ENCODE measurements around the gene RAB19.

RAB19 gene, protein sequence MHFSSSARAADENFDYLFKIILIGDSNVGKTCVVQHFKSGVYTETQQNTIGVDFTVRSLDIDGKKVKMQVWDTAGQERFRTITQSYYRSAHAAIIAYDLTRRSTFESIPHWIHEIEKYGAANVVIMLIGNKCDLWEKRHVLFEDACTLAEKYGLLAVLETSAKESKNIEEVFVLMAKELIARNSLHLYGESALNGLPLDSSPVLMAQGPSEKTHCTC

DNA sequence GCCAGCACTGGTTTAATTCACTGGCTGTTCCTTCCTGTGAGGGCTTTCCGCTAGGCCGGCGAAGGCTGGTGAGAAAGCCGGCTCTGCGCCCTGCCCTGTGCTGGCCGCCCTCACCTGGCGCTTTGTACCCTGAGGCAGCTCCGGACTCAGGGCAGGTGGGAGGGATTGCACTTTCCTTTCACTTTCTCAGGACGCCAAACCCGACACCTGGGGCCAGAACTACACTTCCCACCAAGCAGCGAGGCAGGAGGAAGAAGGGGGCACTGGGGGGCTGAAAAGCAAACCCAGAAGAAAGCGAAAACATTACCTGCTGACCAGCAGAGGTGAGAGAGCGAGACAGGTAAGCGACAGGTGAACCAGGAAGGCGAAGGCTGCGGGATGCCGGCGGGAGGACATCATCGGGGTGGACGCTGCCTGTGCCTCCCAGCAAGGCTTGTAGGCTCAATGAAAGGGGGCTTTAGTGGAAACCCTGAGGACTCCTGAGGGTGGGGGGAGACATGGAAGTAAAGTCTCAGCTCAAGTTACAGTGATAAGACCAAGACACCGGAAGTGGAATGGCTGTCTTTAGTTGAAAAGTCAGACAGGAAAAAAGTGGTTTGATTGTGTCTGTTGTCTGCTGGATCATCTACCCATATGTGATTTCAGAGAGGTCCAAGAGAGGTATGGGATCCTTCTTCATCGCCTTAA lies at the start of gene RAB19:
Gene RAB19, plus strand, starts transcription at position 181 of the 687 bp plus-strand sequence. CDS start 3,589 bp downstream, outside the sequence.
- H3K27ac ChIP-seq: peak within 1 kb of the TSS; percentile 73
- TF ChIP-seq ZFX (IDR thresholded peaks at IDR 0.05): no peak
- TF ChIP-seq, protein P1, sequence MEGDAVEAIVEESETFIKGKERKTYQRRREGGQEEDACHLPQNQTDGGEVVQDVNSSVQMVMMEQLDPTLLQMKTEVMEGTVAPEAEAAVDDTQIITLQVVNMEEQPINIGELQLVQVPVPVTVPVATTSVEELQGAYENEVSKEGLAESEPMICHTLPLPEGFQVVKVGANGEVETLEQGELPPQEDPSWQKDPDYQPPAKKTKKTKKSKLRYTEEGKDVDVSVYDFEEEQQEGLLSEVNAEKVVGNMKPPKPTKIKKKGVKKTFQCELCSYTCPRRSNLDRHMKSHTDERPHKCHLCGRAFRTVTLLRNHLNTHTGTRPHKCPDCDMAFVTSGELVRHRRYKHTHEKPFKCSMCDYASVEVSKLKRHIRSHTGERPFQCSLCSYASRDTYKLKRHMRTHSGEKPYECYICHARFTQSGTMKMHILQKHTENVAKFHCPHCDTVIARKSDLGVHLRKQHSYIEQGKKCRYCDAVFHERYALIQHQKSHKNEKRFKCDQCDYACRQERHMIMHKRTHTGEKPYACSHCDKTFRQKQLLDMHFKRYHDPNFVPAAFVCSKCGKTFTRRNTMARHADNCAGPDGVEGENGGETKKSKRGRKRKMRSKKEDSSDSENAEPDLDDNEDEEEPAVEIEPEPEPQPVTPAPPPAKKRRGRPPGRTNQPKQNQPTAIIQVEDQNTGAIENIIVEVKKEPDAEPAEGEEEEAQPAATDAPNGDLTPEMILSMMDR (conservative IDR thresholded peaks at IDR 0.05): no peak

DNA sequence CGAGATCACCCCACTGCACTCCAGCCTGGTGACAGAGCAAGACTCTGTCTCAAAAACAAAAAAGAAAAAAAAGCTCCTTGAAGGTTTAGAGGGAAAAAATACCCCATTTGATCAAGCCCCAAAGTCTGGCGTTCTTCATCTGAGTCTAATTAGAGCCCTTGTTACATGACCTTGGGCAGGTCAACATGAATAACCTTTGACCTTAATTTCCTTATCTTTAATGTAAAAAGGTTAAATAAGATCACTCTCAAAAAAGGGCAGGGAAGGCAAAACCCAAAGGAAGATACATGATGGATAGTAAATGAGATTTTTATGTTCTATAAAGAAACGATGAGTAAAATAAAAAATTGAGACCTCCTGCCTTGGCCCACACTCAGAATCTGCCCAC lies 45.8 kb upstream of the RAB19 start:
- no peak overlapping the region for H3K27ac ChIP-seq
- TF ChIP-seq, protein P1 (conservative IDR thresholded peaks at IDR 0.05): no peak
- TF ChIP-seq ZFX (IDR thresholded peaks at IDR 0.05): no peak

DNA sequence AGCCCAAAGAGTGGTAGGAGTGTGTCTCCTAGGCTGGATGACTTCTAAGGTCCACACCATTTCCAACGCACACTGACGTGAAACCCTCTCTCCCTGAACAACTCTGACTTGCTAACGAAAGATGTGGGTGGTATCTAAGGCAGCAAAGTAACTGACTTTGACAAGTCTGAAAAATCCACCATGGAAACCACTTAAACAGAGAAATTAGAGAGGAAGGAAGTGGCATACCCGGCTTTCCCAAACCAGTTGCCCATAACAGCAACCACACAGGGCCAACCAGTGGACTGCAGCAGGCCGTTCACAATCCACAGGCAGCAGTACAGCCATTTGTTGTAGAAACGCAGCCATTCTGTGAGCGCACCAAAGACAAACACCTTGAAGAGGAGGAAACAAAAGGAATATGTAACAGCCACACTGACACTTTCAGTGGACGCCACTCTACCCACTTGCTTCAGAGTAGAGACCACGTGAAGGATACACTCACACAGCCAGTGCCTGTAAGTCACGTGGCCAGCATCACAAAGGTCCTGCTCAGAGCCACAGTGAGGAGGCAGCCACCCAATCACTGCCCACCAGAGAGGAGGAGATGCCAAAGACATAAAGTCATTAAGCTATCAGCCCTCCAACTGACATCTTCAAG lies 45.3 kb upstream of the RAB19 start:
- H3K27ac ChIP-seq: no peak overlapping the region
- TF ChIP-seq ZFX (IDR thresholded peaks at IDR 0.05): no peak
- TF ChIP-seq, protein P1 (conservative IDR thresholded peaks at IDR 0.05): no peak

DNA sequence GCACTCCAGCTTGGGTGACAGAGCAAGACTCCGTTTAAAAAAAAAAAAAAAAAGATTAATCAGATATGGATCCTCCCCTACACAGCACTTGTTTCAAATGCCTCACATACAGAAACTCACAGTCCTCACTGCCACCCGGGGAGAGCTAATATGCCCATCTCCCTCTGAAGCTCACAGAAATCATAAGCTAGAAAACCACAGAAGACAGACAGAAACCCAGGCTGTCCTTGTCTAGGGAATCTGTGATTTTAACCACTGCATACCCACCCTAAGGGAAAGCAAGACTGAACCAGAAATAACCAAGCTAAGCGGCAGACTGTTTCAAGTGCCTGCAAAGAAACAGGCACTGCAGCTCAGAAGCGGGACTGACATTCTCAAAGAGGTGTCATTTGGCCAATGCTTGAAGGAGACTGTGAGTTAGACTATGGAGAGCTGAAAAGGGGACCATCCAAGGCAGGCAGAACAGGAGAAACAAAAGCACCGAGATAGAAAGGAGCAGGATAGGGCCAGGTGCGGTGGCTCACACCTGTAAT lies 43.1 kb upstream of the RAB19 start:
- no peak for TF ChIP-seq ZFX (IDR thresholded peaks at IDR 0.05)
- TF ChIP-seq, protein P1 (conservative IDR thresholded peaks at IDR 0.05): no peak
- H3K27ac ChIP-seq: no peak overlapping the region

DNA sequence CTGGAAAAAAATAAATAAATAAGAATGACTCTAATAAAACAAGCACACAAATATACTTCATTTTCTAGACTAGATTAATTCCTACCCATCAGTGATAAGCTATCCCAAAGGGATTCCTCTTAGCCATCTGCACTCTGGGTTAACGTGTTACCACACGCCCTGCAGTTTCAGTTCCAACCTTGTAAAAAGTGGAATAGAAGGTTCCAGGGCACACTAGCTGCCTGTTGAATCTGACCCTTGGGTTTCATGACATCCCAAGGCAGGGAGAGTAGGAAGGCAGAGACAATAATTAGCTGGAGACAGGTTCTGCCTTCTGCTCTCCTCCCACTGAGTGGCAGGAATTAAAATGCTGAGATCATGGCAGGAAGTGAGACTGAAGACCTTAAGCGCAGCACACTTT lies 39.0 kb upstream of the RAB19 start:
- no peak overlapping the region for H3K27ac ChIP-seq
- TF ChIP-seq, protein P1 (conservative IDR thresholded peaks at IDR 0.05): no peak
- no peak for TF ChIP-seq ZFX (IDR thresholded peaks at IDR 0.05)

DNA sequence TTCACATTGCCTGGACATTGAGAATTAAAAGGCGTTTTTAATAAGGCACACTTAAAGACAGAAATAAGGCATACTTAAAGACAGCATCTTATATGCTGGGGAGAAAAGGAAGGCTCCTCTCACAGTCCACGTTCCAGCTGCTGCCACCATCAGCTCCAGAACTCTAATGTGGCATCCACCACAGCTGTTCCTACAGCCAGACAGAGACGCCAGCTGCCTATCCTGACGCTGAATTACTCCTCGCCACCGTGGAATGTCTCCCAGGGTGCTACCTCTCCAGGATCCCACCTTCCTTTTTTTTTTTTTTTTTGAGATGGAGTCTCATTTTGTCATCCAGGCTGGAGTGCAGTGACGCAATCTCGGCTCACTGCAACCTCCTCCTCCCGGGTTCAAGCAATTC lies 36.3 kb upstream of the RAB19 start:
- H3K27ac ChIP-seq: no peak overlapping the region
- TF ChIP-seq ZFX (IDR thresholded peaks at IDR 0.05): no peak
- TF ChIP-seq, protein P1 (conservative IDR thresholded peaks at IDR 0.05): no peak

DNA sequence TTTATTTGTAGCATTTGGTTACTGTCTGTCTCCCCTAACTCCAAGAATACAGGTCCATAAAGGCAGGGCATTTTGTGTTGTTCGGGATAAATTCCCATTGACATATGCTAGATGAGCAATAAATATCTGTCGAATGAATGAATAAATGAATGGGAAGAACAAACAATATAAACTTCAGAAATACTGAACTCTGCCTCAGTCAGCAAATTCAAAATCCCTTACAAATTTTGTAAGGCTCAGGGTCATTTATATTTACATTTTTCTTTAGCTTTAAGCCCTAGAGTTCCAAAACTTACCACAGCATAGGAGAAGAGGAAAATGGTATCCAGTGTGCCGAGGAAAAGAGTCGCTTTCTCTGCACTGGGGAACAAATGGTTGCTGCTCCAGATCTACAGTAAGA lies 34.6 kb upstream of the RAB19 start:
- H3K27ac ChIP-seq: no peak overlapping the region
- TF ChIP-seq ZFX (IDR thresholded peaks at IDR 0.05): no peak
- TF ChIP-seq, protein P1 (conservative IDR thresholded peaks at IDR 0.05): no peak

All from C4-2B (cell line).